ENCODE measurements around the gene ATP2A2. TPM values are rescaled to one million over a fixed set of nuclear protein-coding genes. Genes with fewer than 3 reads are reported as not detected.

ATP2A2 gene
- total RNA-seq, 1 donor from 2014 or later, result 3,087 TPM

DNA sequence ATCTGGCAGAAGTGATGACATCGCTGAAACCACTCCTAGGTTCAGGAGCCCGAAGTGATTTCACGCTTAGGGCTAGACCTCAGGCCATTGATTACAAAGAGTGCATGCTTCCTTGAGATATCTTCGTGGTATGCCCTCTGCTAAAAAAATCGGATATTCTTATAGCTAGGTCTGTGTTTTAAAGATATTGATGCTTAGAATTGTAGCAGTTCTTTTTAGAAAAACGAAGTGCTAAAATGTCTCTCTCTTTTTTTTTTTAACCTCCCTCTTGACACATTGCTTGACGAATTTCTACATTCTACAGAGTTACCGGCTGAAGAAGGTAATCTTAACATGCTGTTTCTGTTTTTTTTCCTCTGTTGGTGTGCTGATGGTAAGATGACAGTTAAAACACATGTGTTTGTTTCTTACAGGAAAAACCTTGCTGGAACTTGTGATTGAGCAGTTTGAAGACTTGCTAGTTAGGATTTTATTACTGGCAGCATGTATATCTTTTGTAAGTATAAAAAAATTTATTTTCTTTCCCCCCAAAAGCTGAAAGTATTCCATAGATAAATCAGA is 1.3 kb downstream of the ATP2A2 start:
- peak; percentile 3 for ATAC-seq (ENCODE audit: poor library complexity)
- intact Hi-C loops (cut with DNase I), result loop anchor here (5.0 kb wide), 2 partner anchors 35 to 60 kb away; no protein-coding TSS in a partner anchor
- no peak for DNase-seq

DNA sequence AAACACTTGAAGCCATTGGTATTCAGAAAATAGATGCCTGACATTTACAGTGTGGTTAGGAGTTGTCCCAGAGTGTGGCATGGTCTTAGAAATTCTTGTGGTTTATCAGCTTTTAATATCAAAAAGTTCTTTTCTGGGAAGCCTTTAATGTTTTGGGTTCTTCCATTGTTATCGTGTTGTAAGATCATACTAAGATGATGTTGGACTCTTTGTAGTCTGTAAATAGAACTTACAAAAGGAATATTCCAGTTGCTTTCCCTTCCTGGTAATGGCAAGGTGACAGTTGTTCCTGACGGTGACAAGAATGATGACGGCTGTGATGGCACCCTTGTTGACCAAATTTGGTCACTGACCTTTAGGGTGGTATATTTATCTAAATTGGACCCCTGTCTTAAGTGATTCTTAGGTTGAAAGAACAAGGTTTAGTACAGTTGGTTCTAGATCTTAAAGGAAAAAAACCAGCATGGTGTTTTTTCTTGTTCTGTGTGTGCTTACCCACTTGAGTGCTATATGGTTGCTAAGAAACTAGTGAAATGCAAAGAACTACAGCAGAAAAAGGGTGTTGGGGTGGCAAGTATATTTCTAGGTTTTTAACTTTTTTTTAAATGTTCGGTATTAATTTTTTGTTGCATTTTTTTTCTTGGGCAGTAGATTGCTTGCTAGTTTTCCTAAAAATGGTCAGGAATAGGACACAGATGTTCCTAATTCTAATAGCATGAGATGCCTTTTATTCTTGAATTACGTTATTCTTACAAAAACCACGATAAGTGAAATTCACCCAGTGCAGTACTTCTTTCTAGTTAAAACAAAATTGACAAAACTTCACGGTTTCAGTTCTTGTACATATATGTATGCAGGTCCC is 2.1 kb downstream of the ATP2A2 start:
- DNase-seq (no peak), ATAC-seq (ENCODE audit: poor library complexity) (no peak)
- intact Hi-C loops (cut with DNase I), result loop anchor here (5.0 kb wide), 2 partner anchors 36 to 61 kb away; no protein-coding TSS in a partner anchor

GRCh38 chr12:110284597-110284996 is 3.5 kb downstream of the ATP2A2 start:
- ATAC-seq (ENCODE audit: poor library complexity) (no peak), DNase-seq (no peak)
- intact Hi-C loops (cut with DNase I), result loop anchor here (5.0 kb wide), 2 partner anchors 37 to 62 kb away; no protein-coding TSS in a partner anchor

DNA sequence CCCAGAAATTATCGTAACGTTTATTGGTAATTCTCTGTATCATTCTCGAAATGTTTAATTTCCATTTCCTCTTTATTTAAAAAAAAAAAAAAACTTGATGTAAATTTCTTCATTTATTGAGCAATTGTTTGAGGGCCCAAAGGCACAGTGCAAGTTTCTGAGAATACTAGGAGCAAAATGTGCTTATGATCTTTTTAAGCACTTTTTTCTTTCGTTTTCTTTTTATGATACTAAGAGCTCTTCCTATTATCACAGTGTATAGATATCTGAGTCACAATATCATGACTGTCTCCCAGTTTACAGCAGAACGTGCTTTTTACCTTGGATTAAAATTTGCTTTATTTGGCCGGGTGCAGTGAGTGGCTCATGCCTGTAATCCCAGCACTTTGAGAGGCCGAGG is 5.6 kb downstream of the ATP2A2 start:
- no peak for DNase-seq
- no peak for ATAC-seq (ENCODE audit: poor library complexity)
- intact Hi-C loops (cut with DNase I), result no loop called here

DNA sequence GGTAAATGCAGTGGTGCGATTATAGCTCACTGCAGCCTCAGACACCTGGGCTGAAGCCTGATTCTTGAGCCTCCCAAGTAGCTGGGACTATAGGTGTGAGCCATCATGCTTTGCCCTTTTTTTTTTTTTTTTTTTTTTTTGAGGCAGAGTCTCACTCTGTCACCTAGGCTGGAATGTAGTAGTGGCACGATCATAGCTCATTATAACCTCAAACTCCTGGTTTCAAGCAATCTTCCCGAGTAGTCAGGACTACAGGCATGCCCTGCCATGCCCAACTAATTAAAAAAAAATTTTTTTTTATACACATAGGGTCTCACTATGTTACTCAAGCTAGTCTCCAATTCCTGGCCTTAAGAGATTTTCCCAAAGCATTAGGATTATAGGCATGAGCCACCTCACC is 6.9 kb downstream of the ATP2A2 start:
- ATAC-seq (ENCODE audit: poor library complexity), result no peak
- DNase-seq, result no peak
- intact Hi-C loops (cut with DNase I), result no loop called here

GRCh38 chr12:110289044-110289710 is 8.1 kb downstream of the ATP2A2 start:
- DNase-seq, result no peak
- intact Hi-C loops (cut with DNase I), result no loop called here
- peak; percentile 41 for ATAC-seq (ENCODE audit: poor library complexity)

DNA sequence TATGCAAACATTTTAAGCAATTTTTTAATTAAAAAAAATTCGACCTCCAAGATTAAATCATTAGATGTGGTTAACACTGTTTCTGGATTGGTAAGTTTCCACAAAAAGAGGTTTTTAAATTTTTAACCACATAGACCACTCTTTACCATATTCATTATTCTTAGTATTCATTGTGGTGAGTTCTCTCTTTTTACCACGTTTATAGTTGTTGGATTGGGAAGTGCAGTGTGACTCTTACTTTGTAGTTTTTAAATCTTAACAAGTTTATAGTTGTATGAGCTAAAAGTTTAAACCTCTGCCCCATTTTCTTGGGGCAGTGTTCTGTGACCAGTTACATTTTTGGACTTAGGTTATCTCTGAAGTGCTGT is 8.6 kb downstream of the ATP2A2 start:
- ATAC-seq (ENCODE audit: poor library complexity) (no peak), DNase-seq (no peak)
- intact Hi-C loops (cut with DNase I), result no loop called here

- no peak for ATAC-seq (ENCODE audit: poor library complexity)
Measured at GRCh38 chr12:110301065-110301806, 20.2 kb downstream of the ATP2A2 start.

GRCh38 chr12:110304061-110304551 is 23.1 kb downstream of the ATP2A2 start:
- DNase-seq, result no peak
- intact Hi-C loops (cut with DNase I), result no loop called here
- ATAC-seq (ENCODE audit: poor library complexity), result no peak

More at GRCh38 chr12:110301065-110301806, 20.2 kb downstream of the ATP2A2 start:
- DNase-seq, result no peak
- intact Hi-C loops (cut with DNase I), result no loop called here

DNA sequence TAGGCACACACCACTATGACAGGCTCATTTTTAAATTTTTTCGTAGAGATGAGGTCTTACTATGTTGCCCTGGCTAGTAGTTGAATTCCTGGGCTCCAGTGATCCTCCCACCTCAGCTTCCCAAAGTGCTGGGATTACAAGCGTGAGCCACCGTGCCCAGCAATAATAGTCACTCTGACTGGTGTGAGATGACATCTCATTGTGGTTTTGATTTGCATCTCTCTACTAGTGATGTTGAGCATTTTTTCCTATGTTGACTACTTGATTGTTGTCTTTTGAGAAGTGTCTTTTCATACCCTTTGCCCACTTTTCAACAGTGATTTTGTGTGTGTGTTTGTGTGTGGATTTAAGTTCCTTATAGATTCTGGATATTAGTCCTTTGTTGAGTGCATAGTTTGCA is 26.3 kb downstream of the ATP2A2 start:
- DNase-seq, result no peak
- ATAC-seq (ENCODE audit: poor library complexity), result no peak
- intact Hi-C loops (cut with DNase I), result no loop called here

- intact Hi-C loops (cut with DNase I), result no loop called here
- ATAC-seq (ENCODE audit: poor library complexity) (no peak), DNase-seq (no peak)
Measured at GRCh38 chr12:110310763-110311162, 29.7 kb downstream of the ATP2A2 start.

DNA sequence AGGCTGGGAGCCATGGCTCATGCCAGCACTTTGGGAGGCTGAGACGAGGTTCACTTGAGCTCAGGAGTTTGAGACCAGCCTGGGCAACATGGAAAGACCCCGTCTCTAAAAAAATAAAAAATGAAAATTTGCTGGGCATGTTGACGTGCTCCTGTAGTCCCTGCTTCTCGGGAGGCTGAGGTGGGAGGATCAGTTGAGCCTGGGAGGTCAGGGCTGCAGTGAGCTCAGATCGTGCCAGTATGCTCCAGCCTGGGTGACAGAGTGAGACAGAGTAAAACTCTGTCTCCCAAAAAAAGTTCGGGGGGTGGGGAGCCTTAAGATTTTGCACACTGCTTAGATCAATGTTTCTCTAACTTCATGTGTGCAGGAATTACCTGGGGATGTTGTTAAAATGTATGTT is 30.9 kb downstream of the ATP2A2 start:
- DNase-seq, result no peak
- no peak for ATAC-seq (ENCODE audit: poor library complexity)
- intact Hi-C loops (cut with DNase I), result no loop called here

- no peak for DNase-seq
- intact Hi-C loops (cut with DNase I), result no loop called here
- ATAC-seq (ENCODE audit: poor library complexity), result peak; percentile 9
Measured at GRCh38 chr12:110312581-110313360, 31.7 kb downstream of the ATP2A2 start.

DNA sequence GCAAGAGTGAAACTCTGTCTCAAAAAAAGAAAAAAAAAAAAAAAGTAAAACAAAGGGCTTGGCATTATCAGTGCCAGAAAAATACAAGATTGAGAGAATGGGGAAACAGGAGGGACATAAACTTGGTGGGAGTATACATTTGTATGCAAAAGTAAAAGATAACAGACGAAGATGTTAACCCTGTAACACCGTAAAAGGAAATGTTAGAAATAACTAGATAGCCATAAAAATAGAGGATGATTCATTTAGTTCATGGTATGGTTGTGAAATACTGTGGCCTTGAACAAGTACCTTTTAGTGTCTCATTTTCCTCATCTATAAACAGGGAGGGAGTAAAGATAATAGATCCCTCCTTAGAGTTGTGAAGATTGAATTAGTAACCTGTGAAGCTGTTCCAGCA is 33.3 kb downstream of the ATP2A2 start:
- no peak for ATAC-seq (ENCODE audit: poor library complexity)
- no peak for DNase-seq
- intact Hi-C loops (cut with DNase I), result no loop called here

GRCh38 chr12:110316861-110317260 is 35.8 kb downstream of the ATP2A2 start:
- peak; percentile 9 for ATAC-seq (ENCODE audit: poor library complexity)
- intact Hi-C loops (cut with DNase I), result no loop called here
- no peak for DNase-seq

- intact Hi-C loops (cut with DNase I), result no loop called here
- DNase-seq, result no peak
- peak; percentile 42 for ATAC-seq (ENCODE audit: poor library complexity)
Measured at GRCh38 chr12:110317911-110318310, 36.9 kb downstream of the ATP2A2 start.

- intact Hi-C loops (cut with DNase I), result no loop called here
- ATAC-seq (ENCODE audit: poor library complexity), result no peak
- no peak for DNase-seq
Measured at GRCh38 chr12:110320550-110320949, 39.5 kb downstream of the ATP2A2 start.

- ATAC-seq (ENCODE audit: poor library complexity), result no peak
- DNase-seq, result no peak
- intact Hi-C loops (cut with DNase I), result no loop called here
Measured at GRCh38 chr12:110329710-110330109, 48.7 kb downstream of the ATP2A2 start.

Data from Right ventricle myocardium superior (tissue), 1 donor.